Prostate gland (tissue), 2 donors: ENCODE results near the gene LRRC30. TPM values are rescaled to one million over a fixed set of nuclear protein-coding genes. Genes with fewer than 3 reads are reported as not detected.

Experiments
- DNase-seq: peaks from one replicate; pipeline ENCODE4 v3.0.0-alpha.2; 2019; ENCODE audit warnings: low spot score
- H3K27ac ChIP-seq, 2 donors: fragments of 200-600 bp; sonication (generic); 2 replicates each; pipeline ENCODE4 v1.5.1; 2017 to 2019
- H3K27me3 ChIP-seq: fragments of 200-600 bp; sonication (generic); replicated peaks from 2 replicates; pipeline ENCODE4 v1.5.1; 2019; ENCODE audit not compliant: insufficient read depth
- H3K36me3 ChIP-seq, 2 donors: fragments of 200-600 bp; sonication (generic); 1 replicate in 1 of 2; 2 replicates in 1 of 2; pipeline versions ENCODE4 v1.5.1 to v1.8.1; 2017 to 2019
- H3K4me1 ChIP-seq: fragments of 200-600 bp; sonication (generic); replicated peaks from 2 replicates; pipeline ENCODE4 v1.5.1; 2019
- H3K4me3 ChIP-seq, 2 donors: fragments of 200-600 bp; sonication (generic); 2 replicates each; pipeline ENCODE4 v1.5.1; 2017 to 2019
- H3K9me3 ChIP-seq: fragments of 200-600 bp; sonication (generic); 2 replicates; pipeline ENCODE4 v1.5.1; 2017
- POLR2A ChIP-seq: fragments of 450-650 bp; IDR thresholded peaks from one replicate; pipeline ENCODE4 v1.6.1; 2016; ENCODE audit warnings: antibody characterized with exemption, mild to moderate bottlenecking
- POLR2AphosphoS5 ChIP-seq: sonication (generic); formaldehyde crosslinking; IDR thresholded peaks from one replicate; pipeline ENCODE4 v1.6.1; 2017; ENCODE audit warnings: antibody characterized with exemption
- WGBS: methylation state at CpG from one replicate; pipeline ENCODE4 v1.1.5; 2018; 5-methylcytosine and 5-hydroxymethylcytosine counted together
- intact Hi-C: fragments of 100-400 bp; cut with DNase I; formaldehyde crosslinking; loops from one replicate; pipeline ENCODE4 v1.14.2; 2022
- total RNA-seq, 2 donors: library from RNA; depleted of rRNA; stranded (reverse); fragments of >200 nt; gene quantifications; one replicate each; pipeline ENCODE4 v1.1.0, GENCODE V29; 2016
- TF ChIP-seq, protein P1 (sequence below), 4 experiments: fragments of 200-600 bp in 2 of 4; fragments of 450-650 bp in 2 of 4; sonication (generic) in 2 of 4; IDR thresholded peaks; 1 replicate in 3 of 4; 2 replicates in 1 of 4; pipeline ENCODE4 v1.5.1; 2016 to 2019; ENCODE audit warnings: antibody characterized with exemption in 4 of 4, mild to moderate bottlenecking in 2 of 4, moderate library complexity in 2 of 4

LRRC30 gene
- total RNA-seq, 2 donors from 2014 or later = not detected

DNA sequence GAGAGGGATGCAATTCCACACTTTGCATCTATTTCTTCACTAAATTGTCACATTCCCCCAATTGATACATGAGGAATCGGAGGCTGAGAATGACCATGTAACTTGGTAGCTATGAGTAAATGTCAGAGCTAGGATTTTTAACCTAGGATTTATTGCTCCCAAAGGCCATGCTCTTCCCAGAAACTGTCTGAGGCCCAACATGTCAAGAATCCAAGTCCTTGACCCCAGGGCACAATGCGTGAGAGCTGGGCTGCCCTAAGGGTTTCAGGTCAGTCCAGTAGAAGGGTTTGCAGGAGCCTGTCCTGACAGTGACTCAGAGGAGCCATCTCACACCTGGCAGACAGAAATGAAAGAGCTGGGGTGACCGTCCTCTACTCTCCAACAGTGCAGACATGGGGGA is 30.3 kb downstream of the LRRC30 start:
- Histone ChIP-seq H3K9me3 (no peaks in the 10 kb centered on the region), H3K4me3 (no peak overlapping the region), H3K4me1 (no peaks in the 10 kb centered on the region), H3K36me3 (no peaks in the 10 kb centered on the region), H3K27ac (no peak overlapping the region), H3K27me3 (no peaks in the 10 kb centered on the region)
- intact Hi-C loops = no loop called here
- WGBS = 92% methylated on average over 3 of the region's 3 CpGs
- DNase-seq = no peak
- TF ChIP-seq POLR2A (no peak), POLR2AphosphoS5 (no peak)
- TF ChIP-seq, protein P1, sequence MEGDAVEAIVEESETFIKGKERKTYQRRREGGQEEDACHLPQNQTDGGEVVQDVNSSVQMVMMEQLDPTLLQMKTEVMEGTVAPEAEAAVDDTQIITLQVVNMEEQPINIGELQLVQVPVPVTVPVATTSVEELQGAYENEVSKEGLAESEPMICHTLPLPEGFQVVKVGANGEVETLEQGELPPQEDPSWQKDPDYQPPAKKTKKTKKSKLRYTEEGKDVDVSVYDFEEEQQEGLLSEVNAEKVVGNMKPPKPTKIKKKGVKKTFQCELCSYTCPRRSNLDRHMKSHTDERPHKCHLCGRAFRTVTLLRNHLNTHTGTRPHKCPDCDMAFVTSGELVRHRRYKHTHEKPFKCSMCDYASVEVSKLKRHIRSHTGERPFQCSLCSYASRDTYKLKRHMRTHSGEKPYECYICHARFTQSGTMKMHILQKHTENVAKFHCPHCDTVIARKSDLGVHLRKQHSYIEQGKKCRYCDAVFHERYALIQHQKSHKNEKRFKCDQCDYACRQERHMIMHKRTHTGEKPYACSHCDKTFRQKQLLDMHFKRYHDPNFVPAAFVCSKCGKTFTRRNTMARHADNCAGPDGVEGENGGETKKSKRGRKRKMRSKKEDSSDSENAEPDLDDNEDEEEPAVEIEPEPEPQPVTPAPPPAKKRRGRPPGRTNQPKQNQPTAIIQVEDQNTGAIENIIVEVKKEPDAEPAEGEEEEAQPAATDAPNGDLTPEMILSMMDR (IDR thresholded peaks at IDR 0.05) = no peak

DNA sequence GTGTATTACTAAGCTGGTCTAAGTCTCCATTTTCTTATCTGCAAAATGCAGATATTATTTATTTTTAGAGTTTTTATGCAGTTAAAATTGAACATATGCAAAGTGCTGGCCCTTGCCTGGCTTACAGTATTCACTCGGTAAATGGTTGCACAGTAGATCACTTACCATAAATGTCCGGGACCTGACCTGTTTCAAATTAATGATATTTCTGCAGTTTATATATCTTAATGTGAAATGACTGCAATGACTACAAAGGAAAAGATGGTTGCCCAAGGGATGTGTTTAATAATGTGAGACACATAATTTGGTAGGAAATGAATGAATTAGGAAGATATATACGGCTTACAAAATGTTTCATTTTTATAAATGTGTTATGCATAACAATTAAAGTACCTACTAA is 37.1 kb downstream of the LRRC30 start:
- H3K27ac ChIP-seq = no peak overlapping the region
- intact Hi-C loops = no loop called here
- no peak for TF ChIP-seq POLR2AphosphoS5

DNA sequence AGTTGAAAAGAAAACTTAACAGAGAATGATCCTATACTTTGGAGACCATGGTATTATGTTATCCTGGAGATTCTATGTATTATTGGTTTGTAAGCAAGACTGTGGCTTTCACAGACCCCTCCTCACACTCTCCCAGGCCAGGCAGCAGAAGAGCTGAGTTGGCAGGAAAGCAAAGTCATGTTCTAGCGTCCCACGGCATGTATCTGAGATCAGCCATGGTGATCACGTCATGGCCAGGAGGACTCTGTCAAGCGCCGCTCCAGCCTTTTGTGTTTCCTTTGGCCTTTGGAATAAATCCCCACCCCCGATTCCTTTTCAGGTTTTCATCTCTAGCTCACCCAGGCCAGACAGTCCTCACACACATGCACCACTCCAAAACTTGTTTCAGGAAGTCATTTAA is 39.1 kb downstream of the LRRC30 start:
- H3K9me3 ChIP-seq = no peaks in the 10 kb centered on the region
- H3K27ac ChIP-seq = no peak overlapping the region
- H3K4me1 ChIP-seq = no peaks in the 10 kb centered on the region
- TF ChIP-seq, protein P1 (IDR thresholded peaks at IDR 0.05) = no peak
- TF ChIP-seq POLR2A (no peak), POLR2AphosphoS5 (no peak)
- no peaks in the 10 kb centered on the region for H3K27me3 ChIP-seq
- no peak overlapping the region for H3K4me3 ChIP-seq
- WGBS = 62% methylated on average over 6 of the region's 6 CpGs
- no peak for DNase-seq
- H3K36me3 ChIP-seq = no peaks in the 10 kb centered on the region
- intact Hi-C loops = loop anchor here (2.0 to 10.0 kb wide), 4 partner anchors 185 to 1211 kb away; no protein-coding TSS in a partner anchor

More for the DNA sequence above, 37.1 kb downstream of the LRRC30 start:
- no peak overlapping the region for H3K4me3 ChIP-seq
- H3K9me3 ChIP-seq = no peaks in the 10 kb centered on the region
- H3K36me3 ChIP-seq = no peaks in the 10 kb centered on the region
- 87% methylated on average over 3 of the region's 3 CpGs for WGBS
- H3K27me3 ChIP-seq = no peaks in the 10 kb centered on the region
- no peak for DNase-seq
- H3K4me1 ChIP-seq = no peaks in the 10 kb centered on the region

DNA sequence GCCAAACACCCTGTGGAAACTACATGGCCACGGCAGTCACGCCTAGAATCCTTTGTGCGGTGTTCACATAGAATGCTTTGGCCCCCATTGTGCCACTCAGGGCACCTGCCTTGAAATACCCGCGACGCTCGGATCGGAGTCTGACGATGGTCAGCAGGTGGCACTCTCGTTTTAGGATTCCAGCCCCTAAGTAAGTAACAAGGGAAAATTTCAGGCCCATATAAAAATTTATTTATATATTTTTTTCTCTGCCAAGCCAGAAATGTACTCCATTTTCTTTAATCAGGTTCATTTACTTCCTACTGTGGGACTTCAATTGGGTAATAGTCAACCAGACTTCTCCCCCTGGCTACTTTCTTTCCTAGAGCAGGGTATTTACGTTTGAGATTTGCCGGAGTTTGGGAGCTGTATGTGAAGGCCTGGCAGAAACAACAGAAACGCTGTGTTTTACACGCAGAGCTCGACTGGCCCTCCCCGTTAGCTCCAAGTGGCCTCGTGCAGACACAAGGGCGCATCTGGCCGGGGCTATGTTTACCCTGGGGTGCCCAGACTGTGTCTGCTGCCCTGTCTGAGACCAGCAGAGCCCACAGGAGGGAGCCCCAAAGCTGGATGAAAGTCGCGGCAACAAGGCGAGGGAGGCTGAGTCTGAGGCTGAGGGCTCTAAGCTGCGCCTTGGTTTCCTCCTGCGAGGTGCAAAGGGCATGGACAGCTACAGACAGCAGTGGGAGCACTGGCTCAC is 41.6 kb downstream of the LRRC30 start:
- H3K4me3 ChIP-seq = peak overlapping the region in 1 of 2 donors; percentile 6
- intact Hi-C loops = loop anchor here (1.0 to 10.0 kb wide), 4 partner anchors 182 to 1112 kb away; partner anchors contain the start of gene PTPRM
- no peaks in the 10 kb centered on the region for H3K27me3 ChIP-seq
- peak overlapping the region in 1 of 2 donors; percentile 45 for H3K27ac ChIP-seq
- WGBS = 29% methylated on average over 24 of the region's 24 CpGs
- no peaks in the 10 kb centered on the region for H3K4me1 ChIP-seq
- H3K36me3 ChIP-seq = no peaks in the 10 kb centered on the region
- DNase-seq = peak; percentile 64
- H3K9me3 ChIP-seq = no peaks in the 10 kb centered on the region
- TF ChIP-seq, protein P1 (IDR thresholded peaks at IDR 0.05) = peak; percentile 26 to 69 (median 54)
- TF ChIP-seq POLR2A = no peak
- TF ChIP-seq POLR2AphosphoS5 = peak; percentile 43

DNA sequence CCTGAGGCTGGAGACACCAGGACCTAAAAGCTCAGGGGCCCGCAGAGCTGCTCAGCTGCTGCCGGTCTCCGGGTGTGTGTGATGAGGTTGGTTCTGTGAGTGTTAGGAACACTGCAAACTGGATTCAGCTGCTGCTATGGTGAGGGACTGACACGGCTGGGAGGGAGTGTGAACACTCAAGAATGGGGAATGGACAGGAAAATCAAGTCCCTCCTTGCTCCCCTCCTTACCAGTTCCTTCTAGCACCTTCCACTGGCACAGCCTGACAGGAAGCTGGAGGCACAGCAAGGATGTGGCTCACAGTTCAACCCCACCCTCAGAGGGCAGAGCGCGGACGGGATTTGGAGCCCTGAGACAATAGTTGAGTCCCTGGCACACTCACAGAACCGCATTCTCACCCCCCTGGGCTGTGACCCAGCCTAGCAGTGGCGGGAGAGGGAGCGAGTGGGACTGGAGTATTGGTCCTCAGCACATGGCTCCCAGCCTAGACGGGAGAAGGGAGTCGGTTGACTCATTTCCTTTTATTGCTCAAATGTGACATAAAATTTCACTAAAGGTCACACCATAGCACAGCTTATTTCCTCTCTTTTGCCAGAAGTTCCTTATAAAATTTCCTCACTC is 42.5 kb downstream of the LRRC30 start:
- no peaks in the 10 kb centered on the region for H3K9me3 ChIP-seq
- peak; percentile 9 for DNase-seq
- intact Hi-C loops = loop anchor here (10.0 kb wide), 3 partner anchors 181 to 1111 kb away; no protein-coding TSS in a partner anchor
- H3K4me1 ChIP-seq = no peaks in the 10 kb centered on the region
- H3K36me3 ChIP-seq = no peaks in the 10 kb centered on the region
- H3K27ac ChIP-seq = peak overlapping the region in 1 of 2 donors; percentile 45
- no peaks in the 10 kb centered on the region for H3K27me3 ChIP-seq
- TF ChIP-seq, protein P1 (IDR thresholded peaks at IDR 0.05) = no peak
- TF ChIP-seq POLR2A (no peak), POLR2AphosphoS5 (no peak)
- WGBS = 41% methylated on average over 12 of the region's 12 CpGs
- no peak overlapping the region for H3K4me3 ChIP-seq
